ENCODE results near the gene FJX1.
A peak's percentile ranks its signal among the peaks of the same experiment; 100 is the strongest.
"Not testable (repeated sequence)": the region's sequence is repeated elsewhere in the genome, so short reads cannot be mapped to it uniquely, and the experiment has no call there.

FJX1 gene

GRCh38 chr11:35635933-35636332 lies 17.7 kb downstream of the FJX1 start:
- no peak for DNase-seq

- DNase-seq: no peak
These were observed 21.4 kb downstream of the FJX1 start for GRCh38 chr11:35639591-35640179.

GRCh38 chr11:35641171-35641897 lies 23.1 kb downstream of the FJX1 start:
- no peak for DNase-seq

GRCh38 chr11:35641964-35642363 lies 23.7 kb downstream of the FJX1 start:
- no peak for DNase-seq

- no peak for DNase-seq
These were observed 29.3 kb downstream of the FJX1 start for GRCh38 chr11:35647421-35648093.

GRCh38 chr11:35650006-35650405 lies 31.7 kb downstream of the FJX1 start:
- DNase-seq: no peak

- DNase-seq: no peak
These were observed 32.2 kb downstream of the FJX1 start for GRCh38 chr11:35650467-35650866.

GRCh38 chr11:35651263-35651662 lies 33.0 kb downstream of the FJX1 start:
- no peak for DNase-seq

- DNase-seq: not testable (repeated sequence)
These were observed 34.5 kb downstream of the FJX1 start for GRCh38 chr11:35652786-35653185.

- no peak for DNase-seq
These were observed 36.5 kb downstream of the FJX1 start for GRCh38 chr11:35654711-35655110.

GRCh38 chr11:35655254-35655653 lies 37.0 kb downstream of the FJX1 start:
- no peak for DNase-seq

- no peak for DNase-seq
These were observed 37.6 kb downstream of the FJX1 start for GRCh38 chr11:35655856-35656255.

- DNase-seq: no peak
These were observed 40.0 kb downstream of the FJX1 start for GRCh38 chr11:35658020-35658948.

- DNase-seq: no peak
These were observed 43.3 kb downstream of the FJX1 start for GRCh38 chr11:35661534-35661933.

- no peak for DNase-seq
These were observed 43.9 kb downstream of the FJX1 start for GRCh38 chr11:35662061-35662648.

- DNase-seq: peak; percentile 87
These were observed 44.6 kb downstream of the FJX1 start, which contains the start of gene TRIM44 for GRCh38 chr11:35662649-35663407. Gene TRIM44 (plus strand): TSS chr11:35662775. CDS start chr11:35663112, 337 bp downstream.

- DNase-seq: no peak
These were observed 45.1 kb downstream of the FJX1 start for GRCh38 chr11:35663408-35663702.

GRCh38 chr11:35664977-35665441 lies 46.7 kb downstream of the FJX1 start:
- no peak for DNase-seq

- no peak for DNase-seq
These were observed 49.0 kb downstream of the FJX1 start for GRCh38 chr11:35667257-35667656.

- DNase-seq: not testable (repeated sequence)
These were observed 50.1 kb downstream of the FJX1 start for GRCh38 chr11:35668350-35668749.

Data from activated CD8-positive, alpha-beta memory T cell treated with anti-CD3 and anti-CD28 coated beads, Interleukin-2, amount 50 U/mL, for 48 hours (primary cell).